AG04450 (cell line): Measurements from ENCODE around the gene FBXW8. TPM values are rescaled to one million over a fixed set of nuclear protein-coding genes. Genes with fewer than 3 reads are reported as not detected.

Experiments used
- CTCF ChIA-PET: fragments of 300-600, 350-600 bp; formaldehyde crosslinking; extraction: SDS; loops from one replicate; lab custom pipeline; 2022; ENCODE audit warnings: antibody characterized with exemption, inconsistent platforms; lab: Charles Lee
- POLR2A ChIA-PET: fragments of 350-600 bp; formaldehyde crosslinking; extraction: SDS; loops from one replicate; lab custom pipeline; 2021; ENCODE audit warnings: antibody characterized with exemption, inconsistent platforms; lab: Yijun Ruan, JAX
- DNase-seq: peaks from one replicate; pipeline ENCODE4 v3.0.0-alpha.2; 2011; ENCODE audit warnings: low read depth, low spot score
- H3K27ac ChIP-seq: one replicate; pipeline ENCODE4 v1.5.1; 2012; ENCODE audit warnings: low read depth, low read length, control low read depth
- H3K27me3 ChIP-seq: one replicate; pipeline ENCODE4 v1.6.0; 2012; ENCODE audit warnings: low read length; ENCODE audit not compliant: control insufficient read depth, insufficient read depth
- H3K4me3 ChIP-seq: 2 replicates; pipeline ENCODE4 v1.5.1; 2011; ENCODE audit warnings: mild to moderate bottlenecking, low read depth, low read length, control low read depth
- H3K9me3 ChIP-seq: 2 replicates; pipeline ENCODE4 v1.5.1; 2012; ENCODE audit warnings: low read length; ENCODE audit not compliant: control insufficient read depth, insufficient read depth
- CTCF ChIP-seq: IDR thresholded peaks from 2 replicates; pipeline ENCODE4 v1.5.1; 2011; ENCODE audit warnings: low read depth, low read length, control low read depth, inconsistent platforms
- polyA plus RNA-seq: library from polyadenylated mRNA; depleted of rRNA; stranded (reverse); fragments of >200 nt; gene quantifications from 2 replicates; pipeline ENCODE4 v1.2.3, GENCODE V29; 2011

FBXW8 gene
- polyA plus RNA-seq, 1 experiment = 23.0 TPM

GRCh38 chr12:117020536-117021220 is 109.9 kb downstream of the FBXW8 start:
- H3K27me3 ChIP-seq = no peaks in the 10 kb centered on the region
- H3K27ac ChIP-seq = no peak overlapping the region
- no peak for TF ChIP-seq CTCF
- DNase-seq = no peak
- ChIA-PET CTCF (no interaction called here), POLR2A (no interaction called here)
- no peaks in the 10 kb centered on the region for H3K9me3 ChIP-seq
- H3K4me3 ChIP-seq = no peak overlapping the region

- DNase-seq = no peak
- no peaks in the 10 kb centered on the region for H3K27me3 ChIP-seq
- ChIA-PET CTCF (interaction anchor here (0.5 to 1.7 kb wide), 4 partner anchors 9 to 128 kb away, joined by 3 to 6 read pairs (median 6); no protein-coding TSS in a partner anchor), POLR2A (no interaction called here)
- TF ChIP-seq CTCF = no peak
- H3K4me3 ChIP-seq = no peak overlapping the region
- no peak overlapping the region for H3K27ac ChIP-seq
- no peaks in the 10 kb centered on the region for H3K9me3 ChIP-seq
These were observed 111.7 kb downstream of the FBXW8 start for GRCh38 chr12:117022465-117022864.

GRCh38 chr12:117023998-117024960 is 113.5 kb downstream of the FBXW8 start:
- CTCF ChIA-PET = interaction anchor here (0.5 to 1.6 kb wide), 7 partner anchors 10 to 127 kb away, joined by 3 to 5 read pairs (median 4); no protein-coding TSS in a partner anchor
- POLR2A ChIA-PET = no interaction called here
- Histone ChIP-seq H3K4me3 (no peak overlapping the region), H3K9me3 (no peaks in the 10 kb centered on the region), H3K27ac (no peak overlapping the region), H3K27me3 (no peaks in the 10 kb centered on the region)
- no peak for DNase-seq
- no peak for TF ChIP-seq CTCF

- no peaks in the 10 kb centered on the region for H3K27me3 ChIP-seq
- no peak overlapping the region for H3K27ac ChIP-seq
- POLR2A ChIA-PET = no interaction called here
- CTCF ChIA-PET = interaction anchor here (0.6 to 1.3 kb wide), 7 partner anchors 8 to 118 kb away, joined by 3 to 5 read pairs (median 3); no protein-coding TSS in a partner anchor
- H3K4me3 ChIP-seq = no peak overlapping the region
- no peak for TF ChIP-seq CTCF
- DNase-seq = no peak
- H3K9me3 ChIP-seq = no peaks in the 10 kb centered on the region
These were observed 114.3 kb downstream of the FBXW8 start for GRCh38 chr12:117024961-117025480.
